H1 (cell line): Measurements from ENCODE around the gene MRPL41. TPM values are rescaled to one million over a fixed set of nuclear protein-coding genes. Genes with fewer than 3 reads are reported as not detected.

Experiments
- BACH1 ChIP-seq: IDR thresholded peaks from 2 replicates; pipeline ENCODE4 v1.6.1; 2012; ENCODE audit warnings: low read length, improper control_type of control experiment
- CHD7 ChIP-seq: fragments of 300-600 bp; sonication (generic); IDR thresholded peaks from 2 replicates; pipeline ENCODE4 v1.7.1; 2012; ENCODE audit warnings: low read length, moderate library complexity, mild to moderate bottlenecking, inconsistent platforms; ENCODE audit not compliant: insufficient replicate concordance
- CTCF ChIP-seq, 3 experiments: IDR thresholded peaks; 1 replicate in 2 of 3; 2 replicates in 1 of 3; pipeline versions ENCODE4 v1.5.1 to v1.6.1; 2011; ENCODE audit warnings: low read length in 3 of 3, mild to moderate bottlenecking in 3 of 3, inconsistent platforms in 2 of 3, low read depth in 1 of 3, moderate library complexity in 1 of 3; ENCODE audit not compliant: insufficient read depth in 1 of 3; ENCODE audit errors: control extremely low read depth in 1 of 3
- EP300 ChIP-seq, 2 experiments: IDR thresholded peaks; 1 replicate in 1 of 2; 2 replicates in 1 of 2; pipeline ENCODE4 v1.6.1; 2011 to 2012; ENCODE audit warnings: low read depth in 2 of 2, low read length in 2 of 2, mild to moderate bottlenecking in 2 of 2, borderline replicate concordance in 1 of 2, inconsistent platforms in 1 of 2, moderate library complexity in 1 of 2
- JUND ChIP-seq: IDR thresholded peaks from 2 replicates; pipeline ENCODE4 v1.6.1; 2011; ENCODE audit warnings: mild to moderate bottlenecking, improper control_type of control experiment, low read length
- KDM1A ChIP-seq: fragments of 200-600, 300-600 bp; sonication (generic); IDR thresholded peaks from 2 replicates; pipeline ENCODE4 v1.7.1; 2016; ENCODE audit warnings: mild to moderate bottlenecking, low read length, borderline replicate concordance
- RBBP5 ChIP-seq: IDR thresholded peaks from 2 replicates; pipeline ENCODE4 v1.7.1; 2012; ENCODE audit warnings: low read depth, mild to moderate bottlenecking, inconsistent platforms, low read length, moderate library complexity, borderline replicate concordance
- SP2 ChIP-seq: IDR thresholded peaks from 2 replicates; pipeline ENCODE4 v1.6.1; 2012; ENCODE audit warnings: mild to moderate bottlenecking, low read length, inconsistent platforms
- SRF ChIP-seq: IDR thresholded peaks from 2 replicates; pipeline ENCODE4 v1.6.1; 2011; ENCODE audit warnings: mild to moderate bottlenecking, low read depth, low read length, moderate library complexity
- TEAD4 ChIP-seq: IDR thresholded peaks from 2 replicates; pipeline ENCODE4 v1.6.1; 2012; ENCODE audit warnings: low read depth, low read length, inconsistent platforms, mixed read lengths
- polyA plus RNA-seq, 7 experiments: library from polyadenylated mRNA; depleted of rRNA in 3 of 7; stranded (reverse) in 5 of 7; unstranded in 2 of 7; fragments of >200 nt in 5 of 7; fragments of 200-250 nt in 2 of 7; gene quantifications; 1 replicate in 5 of 7; 2 replicates in 1 of 7; 4 replicates in 1 of 7; pipeline versions ENCODE4 v1.2.1 to v1.2.3, GENCODE V29; 2011 to 2013; ENCODE audit warnings: missing spikeins in 2 of 7, mixed read lengths in 2 of 7
- total RNA-seq: library from RNA; stranded (reverse); fragmentation: NEBNext Ultra II Directional; extraction: Animal tissue kit (Norgen Biotek cat#: 25700); gene quantifications from 2 replicates; pipeline ENCODE4 v1.2.1, GENCODE V29; 2021

The MRPL41 gene
- total and polyA plus RNA-seq, 2 of the 8 experiments (the other 6 are each of a cell fraction or from before 2014, with no cell fraction given) = 47.2 to 58.1 TPM

GRCh38 chr9:137598943-137599342, 47.3 kb downstream of the MRPL41 start (continued):
- TF ChIP-seq CHD7 (no peak), SRF (no peak), TEAD4 (no peak), SP2 (no peak), EP300 (IDR thresholded peaks at IDR 0.05; ENCODE audit: borderline replicate concordance in 1 of 2, low read depth in 2 of 2, low read length in 2 of 2) (no peak), JUND (no peak), RBBP5 (no peak), BACH1 (no peak), KDM1A (no peak), CTCF (IDR thresholded peaks at IDR 0.05; ENCODE audit: control extremely low read depth in 1 of 3, insufficient read depth in 1 of 3, low read depth in 1 of 3, low read length in 3 of 3) (no peak)
